Activated T-cell treated with anti-CD3 and anti-CD28 coated beads for 24 hours (primary cell): ENCODE data around the gene AP1M1.

ENCODE experiments used
- DNase-seq: peaks from one replicate; pipeline ENCODE4 v3.0.0-alpha.2; 2020; ENCODE audit warnings: low read depth

The AP1M1 gene

GRCh38 chr19:16207490-16208025 is 9.8 kb downstream of the AP1M1 start:
- no peak for DNase-seq

- no peak for DNase-seq
Measured at GRCh38 chr19:16208064-16208759, 10.5 kb downstream of the AP1M1 start.

GRCh38 chr19:16208847-16209665 is 11.3 kb downstream of the AP1M1 start:
- DNase-seq, result no peak

DNA sequence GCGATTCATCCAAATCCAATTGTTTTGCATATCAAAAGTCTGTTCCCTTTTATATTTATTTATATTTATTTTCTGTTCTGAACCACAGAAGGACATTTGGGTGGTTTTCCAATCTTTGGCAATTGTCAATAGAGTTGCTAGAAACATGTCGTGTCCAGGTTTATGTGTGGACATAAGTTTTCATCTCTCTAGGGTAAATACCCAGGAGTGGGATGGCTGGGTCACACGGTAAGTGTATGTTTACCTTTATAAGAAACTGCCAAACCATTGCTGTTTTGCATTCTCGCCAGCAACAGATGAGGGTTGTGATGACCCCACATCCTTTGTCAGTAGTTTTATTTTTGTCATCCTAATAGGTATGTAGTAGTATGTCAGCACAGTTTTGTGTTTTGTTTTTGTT is 12.5 kb downstream of the AP1M1 start:
- DNase-seq, result no peak

DNA sequence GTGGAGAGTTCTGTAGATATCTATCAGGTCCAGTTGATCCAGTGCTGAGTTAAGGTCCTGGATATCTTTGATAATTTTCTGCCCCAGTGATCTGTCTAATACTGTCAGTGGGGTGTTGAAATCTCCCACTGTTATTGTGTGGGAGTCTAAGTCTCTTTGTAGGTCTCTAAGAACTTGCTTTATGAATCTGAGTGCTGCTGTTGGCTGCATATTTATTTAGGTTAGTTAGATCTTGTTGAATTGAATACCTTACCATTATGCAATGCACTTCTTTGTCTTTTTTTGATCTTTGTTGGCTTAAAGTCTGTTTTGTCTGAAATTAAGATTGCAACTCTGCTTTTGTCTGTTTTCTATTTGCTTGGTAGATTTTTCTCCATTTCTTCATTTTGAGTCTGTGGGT is 15.4 kb downstream of the AP1M1 start:
- no peak for DNase-seq

GRCh38 chr19:16216744-16217670 is 19.3 kb downstream of the AP1M1 start:
- no peak for DNase-seq

- no peak for DNase-seq
Measured at GRCh38 chr19:16217716-16218451, 20.2 kb downstream of the AP1M1 start.

GRCh38 chr19:16218851-16219250 is 21.1 kb downstream of the AP1M1 start:
- DNase-seq, result no peak

DNA sequence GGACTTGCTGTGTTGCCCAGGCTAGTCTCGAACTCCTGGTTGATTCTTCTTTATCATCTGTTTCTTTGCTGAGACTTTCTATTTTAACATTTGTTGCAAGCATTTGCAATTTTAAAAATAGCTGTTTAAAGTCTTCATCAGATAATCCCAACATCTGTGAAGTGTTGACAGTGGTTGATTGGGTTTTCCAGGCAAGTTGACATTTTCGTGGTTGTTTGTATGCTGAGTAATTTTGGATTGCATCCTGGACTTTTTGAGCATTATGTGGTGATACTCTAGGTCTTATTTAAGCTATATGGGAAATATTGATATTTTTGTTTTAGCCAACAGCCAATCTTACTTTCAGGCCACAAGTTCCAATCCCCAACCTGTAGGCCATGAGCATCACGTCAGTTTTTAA is 25.1 kb downstream of the AP1M1 start:
- DNase-seq, result no peak

- DNase-seq, result no peak
Measured at GRCh38 chr19:16223746-16224145, 26.0 kb downstream of the AP1M1 start.

- DNase-seq, result no peak
Measured at GRCh38 chr19:16224293-16225045, 26.8 kb downstream of the AP1M1 start.

GRCh38 chr19:16225279-16226183 is 27.8 kb downstream of the AP1M1 start:
- no peak for DNase-seq

DNA sequence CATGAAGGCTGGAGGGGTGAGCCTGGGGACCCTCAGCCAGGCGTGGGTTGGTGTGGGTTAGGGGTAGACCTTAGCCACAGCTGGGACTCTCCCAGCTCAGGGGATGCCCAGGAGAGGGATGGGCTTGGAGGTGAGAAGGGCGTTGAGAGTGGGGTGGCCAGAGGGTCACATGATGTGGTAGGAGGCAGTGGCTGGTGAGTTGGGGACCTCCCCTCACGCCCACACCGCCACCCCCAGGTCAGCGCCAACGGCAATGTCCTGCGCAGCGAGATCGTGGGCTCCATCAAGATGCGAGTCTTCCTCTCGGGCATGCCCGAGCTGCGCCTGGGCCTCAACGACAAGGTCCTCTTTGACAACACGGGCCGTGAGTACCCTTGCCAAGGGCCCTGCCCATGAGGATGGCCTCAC is 28.5 kb downstream of the AP1M1 start:
- DNase-seq, result no peak

DNA sequence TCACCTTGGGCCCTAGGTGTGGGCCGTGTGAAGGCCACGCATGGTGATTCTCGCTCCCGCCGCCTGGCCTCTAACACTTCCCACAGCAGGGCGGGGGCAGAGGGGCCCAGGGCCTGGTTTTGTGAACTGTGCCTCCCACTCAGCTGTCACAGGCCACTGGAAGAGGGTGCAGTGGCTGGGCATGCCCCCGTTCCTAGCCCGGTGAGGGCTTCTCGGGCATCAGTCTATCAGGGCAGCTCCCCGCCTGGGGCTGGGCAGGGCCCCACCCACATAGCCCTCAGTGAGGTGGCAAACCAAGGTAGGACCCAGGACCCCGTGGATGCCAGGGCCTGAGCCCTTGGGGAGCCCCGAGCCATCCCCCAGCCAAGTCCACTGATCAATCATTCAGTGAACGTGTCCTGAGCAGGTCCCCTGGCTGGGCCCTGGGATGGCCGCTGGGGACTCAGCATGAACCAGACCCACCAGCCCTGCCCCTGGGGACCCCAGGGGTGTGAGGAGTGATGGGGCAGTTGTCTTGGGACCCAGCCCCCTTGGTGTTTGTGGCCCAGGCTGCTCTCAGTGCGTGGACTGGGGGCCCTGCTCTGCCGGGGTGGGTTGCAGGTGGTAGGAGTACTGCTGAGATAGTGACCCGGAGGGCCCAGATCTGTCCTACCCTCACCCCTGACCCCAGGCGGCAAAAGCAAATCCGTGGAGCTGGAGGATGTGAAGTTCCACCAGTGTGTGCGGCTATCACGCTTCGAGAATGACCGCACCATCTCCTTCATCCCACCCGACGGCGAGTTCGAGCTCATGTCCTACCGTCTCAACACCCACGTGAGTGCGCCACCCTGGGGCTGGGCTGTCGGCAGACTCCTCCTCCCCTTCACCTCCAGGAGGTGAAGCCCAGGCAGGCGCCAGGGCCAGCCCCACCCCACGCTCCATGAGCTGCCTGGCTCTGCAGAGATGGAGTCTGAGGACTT is 29.4 kb downstream of the AP1M1 start:
- no peak for DNase-seq

- DNase-seq, result no peak
Measured at GRCh38 chr19:16227837-16228636, 30.3 kb downstream of the AP1M1 start.

DNA sequence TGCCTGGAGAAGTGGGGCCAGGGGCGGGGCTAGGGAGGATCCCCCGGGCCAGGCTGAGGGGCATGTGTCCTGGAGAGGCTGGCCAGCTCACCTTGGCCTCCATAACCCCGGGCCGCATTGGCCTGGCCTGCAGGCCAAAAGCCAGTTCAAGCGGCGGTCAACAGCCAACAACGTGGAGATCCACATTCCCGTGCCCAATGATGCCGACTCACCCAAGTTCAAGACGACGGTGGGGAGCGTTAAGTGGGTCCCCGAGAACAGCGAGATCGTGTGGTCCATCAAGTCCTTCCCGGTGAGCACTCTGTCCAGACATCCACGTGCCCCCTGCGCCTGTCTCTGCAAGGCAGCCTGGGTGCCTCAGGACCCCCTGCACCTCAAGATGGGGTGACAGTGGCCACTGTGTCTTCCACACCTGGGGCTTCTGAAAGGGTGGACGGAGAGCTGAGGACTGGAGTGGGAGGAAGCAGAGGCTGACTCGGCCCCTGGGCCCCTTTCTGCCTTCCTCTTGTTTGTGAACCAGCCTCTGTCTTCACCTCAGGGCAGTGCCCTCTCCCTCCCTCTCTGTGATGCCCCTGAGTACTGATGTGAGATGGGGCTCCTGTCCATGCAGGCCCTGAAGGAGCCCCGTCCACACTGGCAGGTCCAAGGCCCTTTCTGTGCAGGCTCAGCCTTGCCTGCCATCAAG is 31.1 kb downstream of the AP1M1 start:
- DNase-seq, result no peak

DNA sequence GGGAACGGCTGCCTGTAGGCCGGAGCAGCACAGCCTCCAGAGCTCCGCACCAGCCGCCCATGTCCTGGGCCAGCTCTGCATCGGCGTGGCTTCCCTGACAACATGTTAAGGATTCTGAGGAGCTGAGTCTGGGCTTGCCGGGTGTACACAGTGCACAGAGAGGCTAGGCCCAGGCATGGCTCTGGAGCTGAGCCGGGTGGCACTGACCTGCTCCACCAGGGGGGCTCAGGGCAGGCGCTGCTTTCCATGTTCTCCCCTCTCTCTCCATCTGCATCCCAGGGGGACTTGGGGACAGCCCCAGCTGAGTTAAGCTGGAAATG is 31.6 kb downstream of the AP1M1 start:
- no peak for DNase-seq
